HG03442 (cell line): ENCODE measurements around the gene TNFRSF8.

Experiments used
- ATAC-seq: cut with Tn5 transposase; IDR thresholded peaks from one replicate; pipeline ENCODE4 v1.9.1; 2021; ENCODE audit warnings: mild to moderate bottlenecking, moderate library complexity; ENCODE audit not compliant: unreplicated experiment

The TNFRSF8 gene

GRCh38 chr1:12113433-12114339, 50.6 kb downstream of the TNFRSF8 start:
- no peak for ATAC-seq

- no peak for ATAC-seq
Measured at GRCh38 chr1:12114340-12114683, 51.2 kb downstream of the TNFRSF8 start.

GRCh38 chr1:12114916-12115315, 51.8 kb downstream of the TNFRSF8 start:
- ATAC-seq, result no peak

- no peak for ATAC-seq
Measured at GRCh38 chr1:12121212-12122003, 58.3 kb downstream of the TNFRSF8 start.

GRCh38 chr1:12123172-12123571, 60.1 kb downstream of the TNFRSF8 start:
- ATAC-seq, result no peak

- ATAC-seq, result no peak
Measured at GRCh38 chr1:12124693-12125421, 61.8 kb downstream of the TNFRSF8 start.

- ATAC-seq, result no peak
Measured at GRCh38 chr1:12125422-12126355, 62.6 kb downstream of the TNFRSF8 start.

- ATAC-seq, result no peak
Measured at GRCh38 chr1:12126781-12127180, 63.7 kb downstream of the TNFRSF8 start.

- no peak for ATAC-seq
Measured at GRCh38 chr1:12127206-12127810, 64.2 kb downstream of the TNFRSF8 start.

- ATAC-seq, result no peak
Measured at GRCh38 chr1:12128120-12128519, 65.0 kb downstream of the TNFRSF8 start.

- no peak for ATAC-seq
Measured at GRCh38 chr1:12129624-12130023, 66.5 kb downstream of the TNFRSF8 start.

- ATAC-seq, result no peak
Measured at GRCh38 chr1:12130466-12131130, 67.5 kb downstream of the TNFRSF8 start.

- no peak for ATAC-seq
Measured at GRCh38 chr1:12132078-12132477, 69.0 kb downstream of the TNFRSF8 start.

- ATAC-seq, result no peak
Measured at GRCh38 chr1:12134716-12135115, 71.6 kb downstream of the TNFRSF8 start.

GRCh38 chr1:12135612-12136011, 72.5 kb downstream of the TNFRSF8 start:
- no peak for ATAC-seq

GRCh38 chr1:12136916-12137610, 74.0 kb downstream of the TNFRSF8 start:
- no peak for ATAC-seq

GRCh38 chr1:12138196-12139168, 75.4 kb downstream of the TNFRSF8 start:
- ATAC-seq, result no peak

- ATAC-seq, result no peak
Measured at GRCh38 chr1:12140016-12140415, 76.9 kb downstream of the TNFRSF8 start.
